ENCODE results near the gene PIP5K1A.
"Not testable (repeated sequence)": the region's sequence is repeated elsewhere in the genome, so short reads cannot be mapped to it uniquely, and the experiment has no call there.

Gene PIP5K1A

GRCh38 chr1:151171190-151171589 is 27.2 kb upstream of the PIP5K1A start:
- no peak for TF ChIP-seq CTCF (IDR thresholded peaks at IDR 0.05; ENCODE audit: insufficient read depth, low read length, missing control alignments)
- CTCF ChIA-PET: interaction anchor here (1.4 to 1.6 kb wide), 2 partner anchors 12 to 16 kb away, joined by 5 to 6 read pairs; no protein-coding TSS in a partner anchor
- H3K4me3 ChIP-seq (ENCODE audit: low read depth, low read length): no peak overlapping the region
- no peak for DNase-seq (ENCODE audit: low read depth, low spot score)
- POLR2A ChIA-PET: interaction anchor here (1.6 kb wide), 1 partner anchor 18 kb away, joined by 6 read pairs; the partner anchor contains the start of gene VPS72

- no peak for DNase-seq (ENCODE audit: low read depth, low spot score)
- no peak overlapping the region for H3K4me3 ChIP-seq (ENCODE audit: low read depth, low read length)
- CTCF ChIA-PET: interaction anchor here (0.6 to 5.0 kb wide), 9 partner anchors 9 to 150 kb away, joined by 3 to 30 read pairs (median 6); partner anchors contain the start of genes LYSMD1, SCNM1 and VPS72
- TF ChIP-seq CTCF (IDR thresholded peaks at IDR 0.05; ENCODE audit: insufficient read depth, low read length, missing control alignments): no peak
- POLR2A ChIA-PET: interaction anchor here (0.6 to 1.2 kb wide), 2 partner anchors 10 to 76 kb away, joined by 3 read pairs; partner anchors contain the start of gene LYSMD1
These were observed 23.2 kb upstream of the PIP5K1A start for GRCh38 chr1:151175041-151175741.

DNA sequence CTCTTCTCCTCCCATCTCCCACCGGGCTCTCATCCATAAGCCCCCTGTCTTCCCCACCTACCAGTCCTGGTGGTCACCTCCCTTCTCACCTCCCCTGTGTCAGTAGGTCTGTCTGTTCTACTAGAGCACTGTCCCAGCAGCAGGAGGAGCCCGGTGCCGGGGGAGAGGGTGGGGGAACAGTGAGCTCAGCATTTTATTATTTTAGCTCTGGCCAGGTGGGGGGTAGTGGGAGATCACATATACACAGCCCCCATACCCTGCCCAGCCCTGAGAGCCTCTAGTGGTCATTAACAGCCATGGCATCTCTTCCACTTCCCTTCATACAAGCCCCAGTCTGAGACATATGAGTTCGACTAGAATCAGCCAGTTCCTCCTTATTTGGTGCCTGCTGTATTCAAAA is 22.5 kb upstream of the PIP5K1A start, which contains the start of gene TMOD4:
Gene TMOD4 (minus strand): TSS at position 119 of the 400 bp plus-strand sequence. CDS start 1,106 bp downstream, outside the sequence.
- no peak within 1 kb of the TSS for H3K4me3 ChIP-seq (ENCODE audit: low read depth, low read length)
- POLR2A ChIA-PET: interaction anchor here (0.6 to 1.2 kb wide), 2 partner anchors 11 to 75 kb away, joined by 3 read pairs; partner anchors contain the start of gene LYSMD1
- DNase-seq (ENCODE audit: low read depth, low spot score): no peak
- TF ChIP-seq CTCF (IDR thresholded peaks at IDR 0.05; ENCODE audit: insufficient read depth, low read length, missing control alignments): peak; percentile 38
- CTCF ChIA-PET: interaction anchor here (0.6 to 5.0 kb wide), 9 partner anchors 8 to 151 kb away, joined by 3 to 30 read pairs (median 6); partner anchors contain the start of genes LYSMD1, SCNM1 and VPS72

DNA sequence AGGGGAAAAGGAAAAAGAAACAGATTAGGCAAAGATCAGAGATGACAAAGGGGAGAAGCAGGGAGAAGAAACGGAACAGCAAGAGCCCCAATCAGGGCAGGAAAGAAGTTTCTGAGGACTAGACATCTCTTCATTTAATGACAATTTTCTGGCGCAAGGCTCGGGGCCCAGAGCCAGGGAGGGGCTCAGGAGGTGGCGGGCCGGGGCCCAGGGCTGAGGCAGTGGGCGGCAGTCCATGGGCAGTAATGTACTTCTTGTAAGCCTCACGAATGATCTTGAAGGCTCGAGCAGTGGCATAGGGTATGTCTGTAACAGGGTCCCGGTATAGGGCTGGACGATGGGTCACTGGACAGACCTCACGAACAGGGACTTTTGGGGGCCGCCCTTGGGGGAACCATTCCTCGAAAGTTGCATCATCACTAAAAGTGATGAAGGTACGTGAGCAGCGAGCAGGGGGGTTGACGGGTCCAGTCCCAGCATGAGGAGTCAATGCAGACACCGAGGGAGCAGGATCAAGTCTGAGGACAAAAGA is 21.8 kb upstream of the PIP5K1A start:
- TF ChIP-seq CTCF (IDR thresholded peaks at IDR 0.05; ENCODE audit: insufficient read depth, low read length, missing control alignments): no peak
- POLR2A ChIA-PET: interaction anchor here (1.2 kb wide), 1 partner anchor 11 kb away, joined by 3 read pairs; the partner anchor contains the start of gene LYSMD1
- no peak for DNase-seq (ENCODE audit: low read depth, low spot score)
- no peak overlapping the region for H3K4me3 ChIP-seq (ENCODE audit: low read depth, low read length)
- CTCF ChIA-PET: interaction anchor here (1.1 to 5.0 kb wide), 7 partner anchors 7 to 75 kb away, joined by 3 to 30 read pairs (median 7); partner anchors contain the start of genes LYSMD1, SCNM1 and VPS72

DNA sequence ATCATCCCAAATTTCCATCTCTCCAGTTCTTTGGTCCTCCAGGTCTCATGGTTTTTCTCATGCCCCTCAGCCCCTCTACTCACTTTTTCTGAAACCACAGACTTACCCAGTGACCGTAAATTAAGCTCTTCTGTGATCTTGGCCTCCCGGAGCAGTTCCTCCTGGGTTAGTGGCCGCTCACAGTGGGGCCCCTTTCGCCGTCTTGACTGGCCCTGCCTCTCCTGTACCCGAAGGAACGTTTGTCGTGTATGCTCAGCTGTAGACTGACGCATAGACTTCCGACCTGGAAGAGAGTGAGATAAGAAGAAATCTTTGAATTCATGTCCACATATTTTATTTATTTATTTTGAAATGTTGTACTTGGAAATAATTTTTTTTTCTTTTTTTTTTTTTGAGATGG is 14.1 kb upstream of the PIP5K1A start:
- no peak for DNase-seq (ENCODE audit: low read depth, low spot score)
- no peak for TF ChIP-seq CTCF (IDR thresholded peaks at IDR 0.05; ENCODE audit: insufficient read depth, low read length, missing control alignments)
- H3K4me3 ChIP-seq (ENCODE audit: low read depth, low read length): no peak overlapping the region
- CTCF ChIA-PET: interaction anchor here (0.6 to 1.8 kb wide), 2 partner anchors 9 to 68 kb away, joined by 3 to 7 read pairs; partner anchors contain the start of gene TMOD4
- POLR2A ChIA-PET: no interaction called here

DNA sequence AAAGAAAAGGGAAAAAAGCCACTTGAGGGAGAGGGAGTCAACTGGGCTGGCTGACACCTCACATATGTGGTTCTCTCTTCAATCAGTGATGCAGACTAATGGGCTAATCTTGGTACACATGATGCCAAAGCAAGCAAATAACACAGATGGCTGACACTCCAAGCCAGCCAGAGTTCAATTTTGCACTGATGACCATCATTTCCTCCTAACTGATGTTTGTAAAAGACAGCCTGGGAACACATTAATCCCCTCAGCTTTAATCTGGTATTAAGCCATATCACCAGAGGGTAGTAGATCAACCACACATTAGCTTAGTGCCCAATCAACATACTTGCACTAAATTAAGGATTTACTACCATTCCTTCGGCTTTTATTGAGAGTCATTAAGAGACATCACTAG is 11.1 kb upstream of the PIP5K1A start:
- POLR2A ChIA-PET: no interaction called here

GRCh38 chr1:151188667-151189066 is 9.7 kb upstream of the PIP5K1A start:
- H3K4me3 ChIP-seq (ENCODE audit: low read depth, low read length): peak overlapping the region; percentile 67
- POLR2A ChIA-PET: interaction anchor here (0.8 kb wide), 1 partner anchor 20 kb away, joined by 3 read pairs; no protein-coding TSS in a partner anchor
- CTCF ChIA-PET: interaction anchor here (0.9 to 4.4 kb wide), 4 partner anchors 13 to 152 kb away, joined by 4 to 24 read pairs (median 4); partner anchors contain the start of gene TMOD4
- DNase-seq (ENCODE audit: low read depth, low spot score): not testable (repeated sequence)

More for the DNA sequence above, 11.1 kb upstream of the PIP5K1A start:
- CTCF ChIA-PET: interaction anchor here (1.3 to 4.4 kb wide), 2 partner anchors 11 to 68 kb away, joined by 3 to 24 read pairs; partner anchors contain the start of genes PSMD4 and TMOD4
- DNase-seq (ENCODE audit: low read depth, low spot score): no peak
- H3K4me3 ChIP-seq (ENCODE audit: low read depth, low read length): no peak overlapping the region
- no peak for TF ChIP-seq CTCF (IDR thresholded peaks at IDR 0.05; ENCODE audit: insufficient read depth, low read length, missing control alignments)

Data from AG04449 (cell line).